Stimulated activated CD8-positive, alpha-beta memory T cell treated with anti-CD3 and anti-CD28 coated beads, Interleukin-7, amount 100 ng/mL, for 4 hours (primary cell): ENCODE measurements around the gene NOTCH1.
A peak's percentile ranks its signal among the peaks of the same experiment; 100 is the strongest.

ENCODE experiments used
- DNase-seq, 2 donors: peaks; one replicate each; pipeline ENCODE4 v3.0.0-alpha.2; 2020; ENCODE audit warnings: low read depth in 2 of 2

Gene NOTCH1

GRCh38 chr9:136544964-136545691, 720 bp downstream of the NOTCH1 start:
- peak in 1 of 2 donors; percentile 52 for DNase-seq

- DNase-seq, result peak; percentile 35 to 67
Observed at GRCh38 chr9:136544548-136544963, 1.3 kb downstream of the NOTCH1 start.

DNA sequence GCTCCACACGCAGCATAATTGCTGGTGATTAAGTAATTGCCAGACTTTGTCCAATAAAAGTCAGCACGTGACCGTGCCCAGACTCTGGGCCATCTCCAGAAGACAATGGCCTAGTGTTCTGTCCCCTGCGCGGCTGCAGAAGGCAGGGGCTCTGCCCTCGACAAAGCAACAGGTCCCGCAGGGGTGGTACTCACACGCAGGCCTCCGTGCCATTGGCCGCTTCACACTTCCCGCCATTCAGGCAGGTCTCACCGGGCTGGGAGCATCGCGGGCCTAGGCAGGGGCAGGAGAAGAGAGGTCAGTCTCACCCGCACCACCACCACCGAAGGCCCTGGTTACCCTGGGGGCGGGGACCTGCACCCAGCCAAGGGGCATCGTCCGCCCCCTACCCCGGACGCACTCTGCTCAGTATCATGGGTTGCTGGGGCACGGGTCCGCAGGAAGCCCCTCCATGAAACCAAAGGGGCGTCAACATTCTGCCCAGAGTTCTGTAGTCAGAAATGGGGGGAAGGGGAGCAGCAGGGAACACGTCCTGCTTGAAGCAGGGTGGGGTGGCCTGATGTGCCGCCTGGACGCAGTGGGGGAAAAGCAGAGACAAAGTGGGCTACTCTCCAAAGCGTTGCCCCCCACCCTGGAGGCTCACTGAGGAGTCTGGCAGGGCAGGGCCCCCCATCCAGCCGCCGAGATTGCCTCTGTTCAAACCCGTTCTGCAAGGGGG, 1.9 kb downstream of the NOTCH1 start:
- no peak for DNase-seq

DNA sequence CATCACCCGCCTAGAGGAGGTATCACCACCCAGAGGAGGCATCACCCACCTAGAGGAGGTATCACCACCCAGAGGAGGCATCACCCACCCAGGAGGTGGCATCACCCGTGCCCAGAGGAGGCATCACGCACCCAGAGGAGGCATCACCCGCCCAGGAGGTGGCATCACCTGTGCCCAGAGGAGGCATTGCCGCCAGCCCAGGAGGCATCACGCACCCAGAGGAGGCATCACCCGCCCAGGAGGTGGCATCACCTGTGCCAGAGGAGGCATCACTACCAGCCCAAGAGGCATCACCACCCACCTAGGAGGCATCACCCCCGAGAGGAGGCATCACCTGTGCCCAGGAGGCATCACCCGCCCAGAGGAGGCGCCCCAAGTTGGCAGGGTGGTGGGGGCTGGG, 2.6 kb downstream of the NOTCH1 start:
- DNase-seq, result no peak

GRCh38 chr9:136542241-136543040, 3.4 kb downstream of the NOTCH1 start:
- no peak for DNase-seq

DNA sequence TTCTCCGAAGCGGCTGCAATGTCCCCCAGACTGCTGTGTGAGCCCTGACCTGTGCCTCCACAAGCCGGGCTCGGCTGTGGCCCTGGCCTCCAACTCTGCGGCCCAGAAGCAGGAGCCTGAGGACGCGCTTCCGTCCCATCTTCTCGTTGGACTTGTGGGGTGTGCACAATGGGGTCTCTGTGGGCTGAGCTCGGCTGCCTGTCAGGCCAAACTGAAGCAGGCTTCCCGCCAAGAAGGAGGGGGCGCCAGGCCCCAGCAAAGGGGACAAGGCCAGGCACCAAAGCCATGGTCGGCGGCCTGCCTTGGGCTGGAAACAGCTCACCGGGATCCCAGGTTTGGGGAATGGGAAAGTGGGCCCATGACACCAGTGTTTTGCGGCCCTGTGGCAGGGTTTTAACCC, 4.1 kb downstream of the NOTCH1 start:
- no peak for DNase-seq

DNA sequence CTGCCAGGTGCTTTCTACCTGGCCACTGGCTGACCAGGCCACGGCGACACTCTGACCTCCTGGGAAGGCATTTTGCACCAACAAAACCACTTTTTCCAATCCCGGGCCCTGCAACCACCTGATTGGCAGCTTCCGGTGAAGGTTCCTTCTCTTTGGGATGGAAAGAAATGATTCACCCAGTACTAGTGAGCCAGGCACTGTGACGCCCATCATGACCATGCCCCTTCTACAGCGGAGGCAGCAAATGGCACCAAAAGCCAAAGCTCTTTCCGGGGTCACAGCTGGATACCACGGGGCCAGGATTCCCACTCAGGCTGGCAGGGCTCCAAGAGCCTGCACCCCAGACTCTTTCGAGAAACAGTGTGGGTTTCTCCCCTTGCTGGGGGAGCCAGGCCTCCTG, 4.7 kb downstream of the NOTCH1 start:
- no peak for DNase-seq

DNA sequence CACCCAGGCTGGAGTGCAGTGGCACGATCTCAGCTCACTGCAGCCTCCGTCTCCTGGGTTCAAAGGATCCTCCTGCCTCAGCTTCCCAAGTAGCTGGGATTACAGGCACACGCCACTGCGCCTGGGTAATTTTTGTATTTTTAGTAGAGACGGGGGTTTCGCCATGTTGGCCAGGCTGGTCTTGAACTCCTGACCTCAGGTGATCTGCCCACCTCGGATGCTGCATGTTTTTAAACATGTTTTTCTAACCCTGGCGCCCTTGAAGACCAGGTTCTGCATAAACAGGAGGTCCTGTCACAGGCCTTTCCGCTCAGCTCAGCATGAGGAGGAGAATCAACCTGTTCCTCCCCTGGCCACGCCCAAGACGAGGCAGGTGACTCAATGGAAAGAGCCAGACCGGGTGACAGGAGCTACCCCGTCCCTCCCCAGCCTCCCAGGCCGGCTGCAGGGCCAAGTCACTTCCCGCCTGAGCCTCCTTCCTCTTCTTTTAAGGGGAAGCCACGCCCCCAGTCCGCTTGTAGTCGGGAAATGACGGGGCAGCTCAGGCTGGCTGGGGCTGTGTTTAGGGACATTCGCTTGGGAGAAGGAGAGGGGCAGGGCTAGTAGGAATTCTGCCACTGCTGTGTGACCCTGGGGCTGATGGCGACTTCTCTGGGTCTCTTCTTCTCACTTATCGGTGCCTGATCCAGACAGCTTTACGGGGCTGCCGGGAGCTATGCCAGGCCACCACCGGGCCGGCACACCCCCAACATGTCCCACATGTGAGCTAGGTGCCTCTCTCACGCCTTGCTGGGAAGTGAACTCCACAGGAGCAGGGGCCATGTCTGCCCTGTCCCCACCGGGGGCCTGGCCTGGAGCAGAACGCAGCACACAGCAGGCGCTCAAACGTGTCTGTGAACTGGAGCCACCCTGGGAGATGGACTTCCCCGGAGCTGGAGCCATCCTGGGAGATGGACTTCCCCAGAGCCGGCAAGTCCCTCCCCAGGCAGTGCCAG, 6.1 kb downstream of the NOTCH1 start:
- DNase-seq, result peak; percentile 87 to 89

GRCh38 chr9:136538599-136539426, 7.0 kb downstream of the NOTCH1 start:
- peak in 1 of 2 donors; percentile 38 for DNase-seq

- DNase-seq, result no peak
Observed at GRCh38 chr9:136537896-136538598, 7.8 kb downstream of the NOTCH1 start.

DNA sequence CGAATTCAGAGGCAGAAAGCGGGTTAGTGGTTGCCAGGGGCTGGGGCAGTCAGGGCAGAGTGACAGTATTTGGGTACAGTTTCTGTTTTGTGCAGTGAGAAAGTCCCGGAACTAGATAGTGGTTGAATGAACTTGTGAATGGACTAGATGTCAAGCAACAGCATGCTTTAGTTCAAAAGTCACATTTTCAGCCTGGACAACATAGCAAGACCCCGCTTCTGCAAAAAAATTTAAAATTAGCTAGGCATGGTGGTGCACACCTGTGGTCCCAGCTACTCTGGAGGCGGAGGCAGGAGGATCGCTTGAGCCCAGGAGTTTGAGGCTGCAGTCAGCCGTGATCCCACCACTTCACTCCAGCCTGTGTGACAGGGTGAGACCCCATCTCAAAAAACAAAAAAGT, 8.4 kb downstream of the NOTCH1 start:
- no peak for DNase-seq

- no peak for DNase-seq
Observed at GRCh38 chr9:136536721-136537241, 9.1 kb downstream of the NOTCH1 start.

DNA sequence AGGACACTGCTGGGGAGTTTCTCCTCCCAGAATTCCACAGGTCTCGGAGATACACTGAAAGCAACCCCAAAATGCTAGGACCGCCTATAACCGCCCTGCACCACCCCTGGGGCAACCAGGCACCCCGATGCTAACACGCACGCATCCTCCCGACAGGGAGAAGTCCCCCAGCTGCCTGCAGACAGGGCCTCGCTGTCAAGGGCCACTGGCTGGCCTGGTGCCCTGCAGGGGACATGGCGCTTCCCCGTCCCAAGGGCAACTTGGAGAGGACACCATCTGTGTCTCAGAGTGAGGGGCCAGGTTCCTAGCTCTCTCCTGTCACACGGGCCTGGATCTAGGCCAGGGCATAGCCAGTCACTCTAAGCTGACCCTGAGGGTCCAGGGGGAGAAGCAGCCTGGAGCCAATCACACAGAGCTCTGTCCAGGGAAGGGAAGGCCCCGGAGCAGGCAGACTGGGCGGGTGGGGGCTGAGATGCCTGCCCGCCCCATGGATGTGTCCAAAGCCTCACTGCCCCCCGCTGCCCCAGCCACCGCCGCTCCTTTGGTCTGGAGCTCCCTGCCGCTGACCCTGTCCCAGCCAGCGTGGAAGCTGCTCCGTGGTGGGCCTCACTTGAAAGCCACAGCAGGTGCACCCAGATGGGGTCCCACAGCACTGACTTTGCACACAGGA, 9.7 kb downstream of the NOTCH1 start:
- no peak for DNase-seq

GRCh38 chr9:136535070-136535469, 10.8 kb downstream of the NOTCH1 start:
- no peak for DNase-seq

GRCh38 chr9:136534366-136534765, 11.5 kb downstream of the NOTCH1 start:
- DNase-seq, result no peak

DNA sequence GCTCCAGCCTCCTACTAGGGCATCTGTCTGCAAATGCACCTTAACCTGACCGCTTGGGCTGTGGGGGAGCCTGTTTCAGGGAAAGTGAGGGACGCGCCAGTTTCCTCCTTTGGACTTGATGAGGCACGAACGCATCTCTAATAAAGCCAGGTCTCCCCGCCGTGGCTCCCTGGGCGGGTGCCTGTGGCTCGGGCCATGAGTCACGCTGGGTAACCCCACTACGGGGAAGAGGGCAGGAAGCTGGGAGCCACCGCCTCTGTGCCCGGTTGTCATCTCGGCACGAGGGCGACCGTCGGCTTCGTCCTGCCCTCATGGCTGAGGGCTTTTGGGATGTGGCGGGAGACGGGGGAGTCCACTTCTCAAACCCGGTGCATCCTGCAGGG, 12.1 kb downstream of the NOTCH1 start:
- peak; percentile 75 to 76 for DNase-seq

GRCh38 chr9:136532799-136533774, 12.8 kb downstream of the NOTCH1 start:
- DNase-seq, result peak; percentile 62 to 66
